PC-3 (cell line): ENCODE measurements around the gene ARL8A. TPM values are rescaled to one million over a fixed set of nuclear protein-coding genes. Genes with fewer than 3 reads are reported as not detected.

Experiments
- ATAC-seq: fragments of 200-7000 bp; cut with Tn5 transposase; 2 replicates; pipeline ENCODE4 v1.9.1; 2020; ENCODE audit warnings: mild to moderate bottlenecking, moderate library complexity
- BruUV-seq: library from RNA; stranded (reverse); fragments of 400-500 nt; replicated peaks from 2 replicates; lab custom pipeline; 2021; lab: Mats Ljungman, UMichigan
- CTCF ChIA-PET: fragments of 300-600 bp; sonication (Branson Sonifier 250); formaldehyde crosslinking; loops from one replicate; lab custom pipeline; 2022; ENCODE audit warnings: antibody characterized with exemption; lab: Charles Lee
- POLR2A ChIA-PET: fragments of 300-600 bp; sonication (Branson Sonifier 250); formaldehyde crosslinking; loops from one replicate; lab custom pipeline; 2022; ENCODE audit warnings: antibody characterized with exemption; ENCODE audit not compliant: unreplicated experiment; lab: Charles Lee
- DNase-seq: peaks from one replicate; pipeline ENCODE4 v3.0.0-alpha.2; 2015
- H2AFZ ChIP-seq: fragments of 300-600 bp; sonication (generic); 2 replicates; pipeline ENCODE4 v1.6.0; 2016; ENCODE audit warnings: antibody characterized with exemption, low read length
- H3F3A ChIP-seq: fragments of 300-600 bp; sonication (generic); one replicate; pipeline ENCODE4 v1.6.0; 2017; ENCODE audit warnings: antibody characterized with exemption, low read length, control low read depth, mild to moderate bottlenecking; ENCODE audit not compliant: unreplicated experiment
- H3K27ac ChIP-seq: fragments of 300-600 bp; sonication (generic); 2 replicates; pipeline ENCODE4 v1.5.1; 2016; ENCODE audit warnings: mild to moderate bottlenecking, low read length
- H3K27me3 ChIP-seq: fragments of 300-600 bp; sonication (generic); 2 replicates; pipeline ENCODE4 v1.6.1; 2016; ENCODE audit warnings: low read length, mixed read lengths
- H3K36me3 ChIP-seq: fragments of 300-600 bp; sonication (generic); 2 replicates; pipeline ENCODE4 v1.6.1; 2016; ENCODE audit warnings: low read depth, mixed run types, low read length, mixed read lengths
- H3K4me1 ChIP-seq: fragments of 300-600 bp; sonication (generic); 2 replicates; pipeline ENCODE4 v1.5.1; 2016; ENCODE audit warnings: low read length; ENCODE audit not compliant: insufficient read depth
- H3K4me2 ChIP-seq: fragments of 300-600 bp; sonication (generic); 2 replicates; pipeline ENCODE4 v1.6.0; 2016; ENCODE audit warnings: low read length
- H3K4me3 ChIP-seq: fragments of 300-600 bp; sonication (generic); 2 replicates; pipeline ENCODE4 v1.5.1; 2016; ENCODE audit warnings: mild to moderate bottlenecking, low read length, mixed read lengths
- H3K79me2 ChIP-seq: fragments of 300-600 bp; sonication (generic); 2 replicates; pipeline ENCODE4 v1.6.1; 2017; ENCODE audit warnings: low read length, mixed read lengths
- H3K9ac ChIP-seq: fragments of 300-600 bp; sonication (generic); 2 replicates; pipeline ENCODE4 v1.6.0; 2016; ENCODE audit warnings: mild to moderate bottlenecking, low read length
- H3K9me2 ChIP-seq: fragments of 300-600 bp; sonication (generic); replicated peaks from 2 replicates; pipeline ENCODE4 v1.6.1; 2016; ENCODE audit warnings: mixed run types, low read length, mixed read lengths
- H3K9me3 ChIP-seq: fragments of 300-600 bp; sonication (generic); 2 replicates; pipeline ENCODE4 v1.6.1; 2016; ENCODE audit warnings: low read length, mixed read lengths
- H4K20me1 ChIP-seq: fragments of 300-600 bp; sonication (generic); 2 replicates; pipeline ENCODE4 v1.6.1; 2016; ENCODE audit warnings: low read length, mixed read lengths
- EZH2 ChIP-seq: fragments of 300-600 bp; sonication (generic); IDR thresholded peaks from one replicate; pipeline ENCODE4 v1.6.1; 2017; ENCODE audit warnings: antibody characterized with exemption, mild to moderate bottlenecking, low read length; ENCODE audit not compliant: unreplicated experiment
- EZH2phosphoT487 ChIP-seq: fragments of 300-600 bp; sonication (generic); IDR thresholded peaks from 2 replicates; pipeline ENCODE4 v1.6.1; 2018; ENCODE audit warnings: mild to moderate bottlenecking, antibody characterized with exemption, low read length, borderline replicate concordance
- intact Hi-C: fragments of 100-400 bp; cut with micrococcal nuclease; formaldehyde crosslinking; loops from 2 replicates; pipeline ENCODE4 v1.9.0; 2023
- total RNA-seq: library from RNA; depleted of rRNA; stranded (reverse); fragments of >200 nt; gene quantifications from 2 replicates; pipeline ENCODE4 v1.2.3, GENCODE V29; 2014
- TF ChIP-seq, protein P1 (sequence below): fragments of 300-600 bp; sonication (generic); conservative IDR thresholded peaks from 2 replicates; pipeline ENCODE4 v1.5.1; 2017; ENCODE audit warnings: antibody characterized with exemption, low read depth, mild to moderate bottlenecking, low read length

ARL8A gene
- total RNA-seq, 1 experiment from 2014 or later, result 20.4 TPM

GRCh38 chr1:202156590-202156989 is 12.1 kb upstream of the ARL8A start:
- no peak overlapping the region for H3K27ac ChIP-seq
- no peak for ATAC-seq
- H3K4me2 ChIP-seq, result no peak overlapping the region
- H3K9me2 ChIP-seq, result no peaks in the 10 kb centered on the region
- no peaks in the 10 kb centered on the region for H3F3A ChIP-seq
- no peaks in the 10 kb centered on the region for H3K9me3 ChIP-seq
- H3K9ac ChIP-seq, result no peak overlapping the region
- ChIA-PET CTCF (no interaction called here), POLR2A (no interaction called here)
- H3K36me3 ChIP-seq, result no peaks in the 10 kb centered on the region
- no peaks in the 10 kb centered on the region for H4K20me1 ChIP-seq
- H3K79me2 ChIP-seq, result no peaks in the 10 kb centered on the region
- TF ChIP-seq EZH2 (no peak), EZH2phosphoT487 (no peak)
- TF ChIP-seq, protein P1, sequence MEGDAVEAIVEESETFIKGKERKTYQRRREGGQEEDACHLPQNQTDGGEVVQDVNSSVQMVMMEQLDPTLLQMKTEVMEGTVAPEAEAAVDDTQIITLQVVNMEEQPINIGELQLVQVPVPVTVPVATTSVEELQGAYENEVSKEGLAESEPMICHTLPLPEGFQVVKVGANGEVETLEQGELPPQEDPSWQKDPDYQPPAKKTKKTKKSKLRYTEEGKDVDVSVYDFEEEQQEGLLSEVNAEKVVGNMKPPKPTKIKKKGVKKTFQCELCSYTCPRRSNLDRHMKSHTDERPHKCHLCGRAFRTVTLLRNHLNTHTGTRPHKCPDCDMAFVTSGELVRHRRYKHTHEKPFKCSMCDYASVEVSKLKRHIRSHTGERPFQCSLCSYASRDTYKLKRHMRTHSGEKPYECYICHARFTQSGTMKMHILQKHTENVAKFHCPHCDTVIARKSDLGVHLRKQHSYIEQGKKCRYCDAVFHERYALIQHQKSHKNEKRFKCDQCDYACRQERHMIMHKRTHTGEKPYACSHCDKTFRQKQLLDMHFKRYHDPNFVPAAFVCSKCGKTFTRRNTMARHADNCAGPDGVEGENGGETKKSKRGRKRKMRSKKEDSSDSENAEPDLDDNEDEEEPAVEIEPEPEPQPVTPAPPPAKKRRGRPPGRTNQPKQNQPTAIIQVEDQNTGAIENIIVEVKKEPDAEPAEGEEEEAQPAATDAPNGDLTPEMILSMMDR, result no peak
- no peaks in the 10 kb centered on the region for H3K4me1 ChIP-seq
- no peak overlapping the region for H3K4me3 ChIP-seq
- no peak overlapping the region for H2AFZ ChIP-seq
- DNase-seq, result no peak
- no TSS peak for BruUV-seq
- H3K27me3 ChIP-seq, result no peaks in the 10 kb centered on the region
- intact Hi-C loops, result no loop called here

DNA sequence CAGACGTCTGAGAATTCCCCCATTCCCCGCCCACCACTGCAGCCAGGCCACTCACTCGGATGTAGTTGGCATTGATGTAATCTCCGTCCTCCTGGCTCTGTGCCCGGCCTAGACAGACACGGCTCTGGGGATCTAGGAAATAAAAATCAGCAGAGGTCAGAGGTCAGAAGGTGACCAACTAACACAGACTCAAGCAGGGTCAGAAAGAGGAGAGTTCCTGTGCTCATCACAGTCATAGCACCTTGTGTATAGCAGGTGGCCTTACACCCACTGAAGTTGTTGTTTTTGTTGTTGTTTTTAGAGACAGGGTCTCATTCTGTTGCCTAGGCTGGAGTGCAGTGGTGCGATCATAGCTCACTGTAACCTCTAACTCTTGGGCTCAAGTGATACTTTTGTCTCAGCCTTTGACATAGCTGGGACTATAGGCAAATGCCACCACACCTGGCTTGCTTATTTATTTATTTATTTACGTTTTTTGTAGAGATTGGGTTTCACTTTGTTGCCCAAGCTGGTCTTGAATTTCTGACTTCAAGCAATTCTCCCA is 11.0 kb upstream of the ARL8A start:
- DNase-seq (peak; percentile 28), ATAC-seq (no peak)
- intact Hi-C loops, result no loop called here
- BruUV-seq, result no TSS peak
- CTCF ChIA-PET, result interaction anchor here (0.5 kb wide), 1 partner anchor 568 kb away, joined by 4 read pairs; no protein-coding TSS in a partner anchor
- POLR2A ChIA-PET, result no interaction called here
- H3K9me2 ChIP-seq, result no peaks in the 10 kb centered on the region
- no peaks in the 10 kb centered on the region for H3K27me3 ChIP-seq
- no peak overlapping the region for H3K9ac ChIP-seq
- TF ChIP-seq EZH2 (no peak), EZH2phosphoT487 (no peak)
- TF ChIP-seq, protein P1, result no peak
- no peaks in the 10 kb centered on the region for H4K20me1 ChIP-seq
- H3K4me2 ChIP-seq, result no peak overlapping the region
- H3K4me1 ChIP-seq, result no peaks in the 10 kb centered on the region
- no peaks in the 10 kb centered on the region for H3K79me2 ChIP-seq
- H3K4me3 ChIP-seq, result no peak overlapping the region
- no peaks in the 10 kb centered on the region for H3K9me3 ChIP-seq
- no peak overlapping the region for H2AFZ ChIP-seq
- no peaks in the 10 kb centered on the region for H3K36me3 ChIP-seq
- no peaks in the 10 kb centered on the region for H3F3A ChIP-seq
- H3K27ac ChIP-seq, result no peak overlapping the region

- Histone ChIP-seq H3K9me2 (no peaks in the 10 kb centered on the region), H4K20me1 (no peaks in the 10 kb centered on the region), H3K79me2 (no peaks in the 10 kb centered on the region), H3K4me2 (no peak overlapping the region), H2AFZ (0 out of 2 replicates have a peak overlapping the region, but pooled peaks have one; percentile 34), H3K27me3 (no peaks in the 10 kb centered on the region), H3K27ac (no peak overlapping the region), H3K9ac (no peak overlapping the region), H3K9me3 (no peaks in the 10 kb centered on the region), H3K4me1 (no peaks in the 10 kb centered on the region), H3F3A (no peaks in the 10 kb centered on the region), H3K4me3 (no peak overlapping the region), H3K36me3 (no peaks in the 10 kb centered on the region)
- intact Hi-C loops, result no loop called here
- ChIA-PET POLR2A (no interaction called here), CTCF (interaction anchor here (0.5 to 0.6 kb wide), 2 partner anchors 568 to 1394 kb away, joined by 3 to 4 read pairs; no protein-coding TSS in a partner anchor)
- TF ChIP-seq, protein P1, result peak; percentile 39; the same call in 1 of the 2 replicates
- TF ChIP-seq EZH2phosphoT487, result no peak
- no peak for TF ChIP-seq EZH2
- BruUV-seq, result no TSS peak
- ATAC-seq (peak; percentile 24), DNase-seq (peak; percentile 33)
Measured at GRCh38 chr1:202154766-202155477, 10.4 kb upstream of the ARL8A start.
